ENCODE measurements around the gene NOL12.

The NOL12 gene

GRCh38 chr22:37674248-37674647 is 11.9 kb upstream of the NOL12 start:
- peaks cover 36% of the 10 kb centered on the region for H3K4me1 ChIP-seq (ENCODE audit: insufficient read depth, low read length, severe bottlenecking)
- H2AFZ ChIP-seq (ENCODE audit: low read length) = no peak overlapping the region
- no peaks in the 10 kb centered on the region for H3K79me2 ChIP-seq (ENCODE audit: insufficient read depth, low read length)
- no peak overlapping the region for H3K9ac ChIP-seq (ENCODE audit: low read length)
- H3K9me3 ChIP-seq (ENCODE audit: low read length) = no peaks in the 10 kb centered on the region
- H3K27me3 ChIP-seq (ENCODE audit: insufficient read depth, low read length) = no peaks in the 10 kb centered on the region
- no peak overlapping the region for H3K4me2 ChIP-seq (ENCODE audit: low read length)
- no peaks in the 10 kb centered on the region for H3K9me2 ChIP-seq (ENCODE audit: low read depth, low read length)
- no peaks in the 10 kb centered on the region for H3K36me3 ChIP-seq (ENCODE audit: insufficient read depth, low read length)
- H3K27ac ChIP-seq (ENCODE audit: low read depth, low read length, poor library complexity, severe bottlenecking) = no peak overlapping the region
- H3K4me3 ChIP-seq (ENCODE audit: low read depth, low read length, poor library complexity, severe bottlenecking) = no peak overlapping the region
- H3F3A ChIP-seq (ENCODE audit: insufficient read depth, low read length) = no peaks in the 10 kb centered on the region
- TF ChIP-seq EZH2 (IDR thresholded peaks at IDR 0.05; ENCODE audit: borderline replicate concordance, low read length) (no peak), CTCF (IDR thresholded peaks at IDR 0.05; ENCODE audit: low read length) (no peak)
- no peaks in the 10 kb centered on the region for H4K20me1 ChIP-seq (ENCODE audit: insufficient read depth, low read length)

- H3K9ac ChIP-seq (ENCODE audit: low read length) = peak within 1 kb of the TSS; percentile 65
These were observed 10.9 kb upstream of the NOL12 start, which contains the start of gene LGALS1 for GRCh38 chr22:37674951-37675929. Gene LGALS1 (plus strand): TSS chr22:37675636. CDS start chr22:37675703, 67 bp downstream.

DNA sequence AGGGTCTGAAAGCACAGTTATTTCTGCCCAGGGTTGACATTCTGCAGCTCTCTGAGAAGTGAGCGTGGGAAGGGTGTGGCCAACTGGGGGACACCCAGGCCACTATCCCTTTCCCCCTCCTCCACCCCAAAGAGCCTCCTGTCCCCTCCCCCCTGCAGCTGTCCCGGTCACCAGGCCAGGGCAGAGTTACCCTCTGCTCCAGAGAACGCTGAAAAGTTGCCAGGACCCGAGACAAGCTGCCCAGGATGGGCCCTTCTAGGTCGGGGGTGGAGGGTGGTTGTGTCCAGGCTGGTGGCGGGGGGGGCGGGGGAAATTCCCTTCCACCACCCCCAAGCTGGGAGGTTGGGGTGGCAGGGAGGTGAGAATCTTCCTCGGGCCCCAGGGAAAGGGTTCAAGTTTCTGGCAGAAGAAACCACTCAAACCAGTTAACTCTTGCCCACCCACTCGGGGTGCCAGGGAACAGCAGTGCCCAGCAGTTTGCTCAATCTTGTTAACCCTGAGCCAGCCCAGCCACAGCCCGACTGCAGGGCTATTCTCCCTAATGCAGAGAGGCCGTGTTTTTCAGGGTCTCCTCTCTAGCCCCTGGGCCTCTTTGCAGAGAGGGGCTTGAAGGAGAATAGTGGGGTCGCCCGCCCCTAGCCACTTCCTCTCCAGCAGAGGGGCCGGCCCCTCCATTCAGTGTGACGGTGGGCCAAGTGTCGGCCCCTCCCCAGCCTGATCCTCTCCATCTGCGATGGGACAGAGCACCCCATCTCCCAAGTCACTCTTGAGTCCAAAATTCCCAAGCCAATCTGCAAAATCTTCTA is 10.0 kb upstream of the NOL12 start:
- H3K9me2 ChIP-seq (ENCODE audit: low read depth, low read length) = no peaks in the 10 kb centered on the region
- peak overlapping the region; percentile 92 for H3K27ac ChIP-seq (ENCODE audit: low read depth, low read length, poor library complexity, severe bottlenecking)
- H3F3A ChIP-seq (ENCODE audit: insufficient read depth, low read length) = no peaks in the 10 kb centered on the region
- peak overlapping the region; percentile 65 for H3K9ac ChIP-seq (ENCODE audit: low read length)
- no peaks in the 10 kb centered on the region for H3K36me3 ChIP-seq (ENCODE audit: insufficient read depth, low read length)
- no peaks in the 10 kb centered on the region for H4K20me1 ChIP-seq (ENCODE audit: insufficient read depth, low read length)
- H3K27me3 ChIP-seq (ENCODE audit: insufficient read depth, low read length) = no peaks in the 10 kb centered on the region
- no peaks in the 10 kb centered on the region for H3K9me3 ChIP-seq (ENCODE audit: low read length)
- peak overlapping the region; percentile 58 for H3K4me3 ChIP-seq (ENCODE audit: low read depth, low read length, poor library complexity, severe bottlenecking)
- peaks cover 36% of the 10 kb centered on the region for H3K4me1 ChIP-seq (ENCODE audit: insufficient read depth, low read length, severe bottlenecking)
- H3K4me2 ChIP-seq (ENCODE audit: low read length) = peak overlapping the region; percentile 92
- TF ChIP-seq EZH2 (IDR thresholded peaks at IDR 0.05; ENCODE audit: borderline replicate concordance, low read length) = no peak
- TF ChIP-seq CTCF (IDR thresholded peaks at IDR 0.05; ENCODE audit: low read length) = no peak
- H3K79me2 ChIP-seq (ENCODE audit: insufficient read depth, low read length) = no peaks in the 10 kb centered on the region
- H2AFZ ChIP-seq (ENCODE audit: low read length) = no peak overlapping the region

More at GRCh38 chr22:37674951-37675929, 10.9 kb upstream of the NOL12 start, which contains the start of gene LGALS1:
- no peaks in the 10 kb centered on the region for H4K20me1 ChIP-seq (ENCODE audit: insufficient read depth, low read length)
- peak within 1 kb of the TSS; percentile 58 for H3K4me3 ChIP-seq (ENCODE audit: low read depth, low read length, poor library complexity, severe bottlenecking)
- no peaks in the 10 kb centered on the region for H3K9me2 ChIP-seq (ENCODE audit: low read depth, low read length)
- H3K36me3 ChIP-seq (ENCODE audit: insufficient read depth, low read length) = no peaks in the 10 kb centered on the region
- H2AFZ ChIP-seq (ENCODE audit: low read length) = no peak within 1 kb of the TSS
- H3K4me2 ChIP-seq (ENCODE audit: low read length) = peak within 1 kb of the TSS; percentile 92
- no peaks in the 10 kb centered on the region for H3F3A ChIP-seq (ENCODE audit: insufficient read depth, low read length)
- H3K4me1 ChIP-seq (ENCODE audit: insufficient read depth, low read length, severe bottlenecking) = peaks cover 36% of the 10 kb centered on the region
- H3K79me2 ChIP-seq (ENCODE audit: insufficient read depth, low read length) = no peaks in the 10 kb centered on the region
- no peaks in the 10 kb centered on the region for H3K27me3 ChIP-seq (ENCODE audit: insufficient read depth, low read length)
- TF ChIP-seq EZH2 (IDR thresholded peaks at IDR 0.05; ENCODE audit: borderline replicate concordance, low read length) = no peak
- H3K27ac ChIP-seq (ENCODE audit: low read depth, low read length, poor library complexity, severe bottlenecking) = peak within 1 kb of the TSS; percentile 92
- no peaks in the 10 kb centered on the region for H3K9me3 ChIP-seq (ENCODE audit: low read length)
